GM13977 (cell line): Measurements from ENCODE around the gene NPHP4.

Experiments used
- DNase-seq: peaks from one replicate; pipeline ENCODE4 v3.0.0; 2012; ENCODE audit warnings: low spot score
- in situ Hi-C: fragments of 300-500 bp; cut with MboI; formaldehyde crosslinking; loops from one replicate; pipeline ENCODE4 v1.12.0; 2022; ENCODE audit warnings: low sequenced_read_pairs, low pct_unique_long_range_greater_than_20kb, mixed read lengths, inconsistent platforms; ENCODE audit not compliant: unreplicated experiment
- TF ChIP-seq, protein P1 (sequence below): IDR thresholded peaks from 2 replicates; pipeline ENCODE4 v1.5.1; 2012; ENCODE audit warnings: mild to moderate bottlenecking, control low read depth; ENCODE audit not compliant: insufficient read depth; ENCODE audit errors: extremely low read depth, missing control alignments

Gene NPHP4

DNA sequence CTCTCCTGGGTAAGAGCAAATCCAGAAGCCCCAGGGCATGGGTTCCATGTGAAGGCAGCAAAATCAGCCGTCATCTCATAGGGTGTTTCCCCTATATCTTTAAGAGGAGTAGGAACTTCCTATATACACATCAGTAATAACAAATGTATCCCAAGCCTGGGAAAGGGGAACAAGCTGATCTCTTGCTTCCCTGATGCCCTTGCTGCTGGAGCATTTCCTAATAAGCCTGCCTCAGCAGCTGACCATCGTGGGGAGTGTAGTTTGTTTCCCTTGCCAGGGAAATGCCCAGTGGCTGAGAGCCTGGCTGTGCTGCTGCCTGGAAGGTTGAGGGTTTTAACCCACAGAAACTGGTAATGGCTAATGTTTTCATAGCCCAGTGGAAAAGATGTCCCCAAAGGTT is 177.0 kb downstream of the NPHP4 start:
- TF ChIP-seq, protein P1, sequence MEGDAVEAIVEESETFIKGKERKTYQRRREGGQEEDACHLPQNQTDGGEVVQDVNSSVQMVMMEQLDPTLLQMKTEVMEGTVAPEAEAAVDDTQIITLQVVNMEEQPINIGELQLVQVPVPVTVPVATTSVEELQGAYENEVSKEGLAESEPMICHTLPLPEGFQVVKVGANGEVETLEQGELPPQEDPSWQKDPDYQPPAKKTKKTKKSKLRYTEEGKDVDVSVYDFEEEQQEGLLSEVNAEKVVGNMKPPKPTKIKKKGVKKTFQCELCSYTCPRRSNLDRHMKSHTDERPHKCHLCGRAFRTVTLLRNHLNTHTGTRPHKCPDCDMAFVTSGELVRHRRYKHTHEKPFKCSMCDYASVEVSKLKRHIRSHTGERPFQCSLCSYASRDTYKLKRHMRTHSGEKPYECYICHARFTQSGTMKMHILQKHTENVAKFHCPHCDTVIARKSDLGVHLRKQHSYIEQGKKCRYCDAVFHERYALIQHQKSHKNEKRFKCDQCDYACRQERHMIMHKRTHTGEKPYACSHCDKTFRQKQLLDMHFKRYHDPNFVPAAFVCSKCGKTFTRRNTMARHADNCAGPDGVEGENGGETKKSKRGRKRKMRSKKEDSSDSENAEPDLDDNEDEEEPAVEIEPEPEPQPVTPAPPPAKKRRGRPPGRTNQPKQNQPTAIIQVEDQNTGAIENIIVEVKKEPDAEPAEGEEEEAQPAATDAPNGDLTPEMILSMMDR, result no peak
- no peak for DNase-seq
- in situ Hi-C loops, result no loop called here

DNA sequence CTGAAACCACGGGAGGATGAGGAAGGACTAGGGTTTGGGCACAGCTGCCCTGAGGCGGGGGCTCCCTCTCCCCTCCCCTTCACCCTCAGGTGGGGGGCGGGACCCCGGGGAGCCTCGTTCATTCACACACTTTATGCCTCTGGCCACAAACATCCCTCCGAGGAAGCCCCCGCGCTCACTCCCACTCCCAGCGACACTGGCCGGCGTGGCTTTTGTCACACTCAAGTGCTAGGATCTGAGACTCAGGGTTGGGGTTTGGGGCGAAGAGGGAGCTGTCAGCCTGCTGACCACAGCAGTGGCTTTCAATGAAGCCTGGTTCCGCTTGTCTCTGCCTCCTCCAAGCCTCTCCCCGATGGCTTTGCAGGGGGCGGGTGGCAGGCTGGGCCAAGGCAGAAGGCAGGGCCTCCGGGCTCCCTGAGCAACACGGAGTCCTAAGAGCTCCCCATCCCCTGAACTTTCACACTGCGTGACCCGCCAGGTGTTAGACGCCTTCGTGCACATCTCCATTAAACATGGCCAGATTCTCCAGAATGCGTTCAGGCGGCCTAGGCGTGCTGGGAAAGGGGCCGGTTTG is 178.1 kb downstream of the NPHP4 start:
- in situ Hi-C loops, result no loop called here
- DNase-seq, result no peak
- TF ChIP-seq, protein P1, result no peak

DNA sequence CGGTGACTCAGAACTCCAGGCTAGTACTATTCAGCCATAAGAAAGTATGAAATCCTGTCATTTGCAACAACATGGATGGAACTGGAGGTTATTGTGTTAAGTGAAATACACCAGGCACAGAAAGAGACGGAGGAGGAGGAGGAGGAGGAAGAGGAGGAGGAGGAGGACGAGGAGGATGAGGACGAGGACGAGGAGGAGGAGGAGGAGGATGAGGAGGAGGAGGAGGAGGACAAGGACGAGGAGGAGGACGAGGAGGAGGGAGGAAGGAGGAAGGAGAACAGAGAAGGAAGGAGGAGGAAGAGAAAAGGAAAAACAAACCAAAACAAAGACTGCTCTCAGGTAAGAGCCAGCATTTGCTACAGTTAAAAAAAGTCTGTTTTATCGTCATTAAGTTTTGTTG is 178.7 kb downstream of the NPHP4 start:
- DNase-seq, result no peak
- in situ Hi-C loops, result no loop called here
- TF ChIP-seq, protein P1, result no peak
